ENCODE results near the gene LRP5.
A peak's percentile ranks its signal among the peaks of the same experiment; 100 is the strongest.
"Not testable (repeated sequence)": the region's sequence is repeated elsewhere in the genome, so short reads cannot be mapped to it uniquely, and the experiment has no call there.

LRP5 gene

GRCh38 chr11:68447914-68448313 lies 135.5 kb downstream of the LRP5 start:
- not testable (repeated sequence) for DNase-seq

- no peak for DNase-seq
These were observed 136.2 kb downstream of the LRP5 start for GRCh38 chr11:68448604-68449011.

GRCh38 chr11:68449951-68450350 lies 137.6 kb downstream of the LRP5 start:
- DNase-seq: no peak

GRCh38 chr11:68450711-68451110 lies 138.3 kb downstream of the LRP5 start:
- DNase-seq: no peak

GRCh38 chr11:68454767-68455166 lies 142.4 kb downstream of the LRP5 start:
- DNase-seq: no peak

- no peak for DNase-seq
These were observed 143.1 kb downstream of the LRP5 start for GRCh38 chr11:68455485-68455884.

GRCh38 chr11:68457216-68457897 lies 145.0 kb downstream of the LRP5 start:
- no peak for DNase-seq

GRCh38 chr11:68457898-68458249 lies 145.5 kb downstream of the LRP5 start:
- DNase-seq: no peak

GRCh38 chr11:68458340-68458739 lies 145.9 kb downstream of the LRP5 start:
- not testable (repeated sequence) for DNase-seq

GRCh38 chr11:68459886-68460740 lies 147.7 kb downstream of the LRP5 start:
- DNase-seq: peak; percentile 95

GRCh38 chr11:68460741-68461574 lies 148.6 kb downstream of the LRP5 start, which contains the start of gene PPP6R3:
TSS of gene PPP6R3 (plus strand) at chr11:68460752. CDS start at chr11:68537665, 76,913 bp downstream.
- no peak for DNase-seq

GRCh38 chr11:68461575-68461917 lies 149.2 kb downstream of the LRP5 start:
- DNase-seq: no peak

GRCh38 chr11:68463714-68464113 lies 151.3 kb downstream of the LRP5 start:
- DNase-seq: no peak

- DNase-seq: no peak
These were observed 154.9 kb downstream of the LRP5 start for GRCh38 chr11:68467201-68467834.

GRCh38 chr11:68468217-68468828 lies 155.9 kb downstream of the LRP5 start:
- no peak for DNase-seq

- no peak for DNase-seq
These were observed 156.7 kb downstream of the LRP5 start for GRCh38 chr11:68469122-68469521.

- DNase-seq: no peak
These were observed 157.3 kb downstream of the LRP5 start for GRCh38 chr11:68469642-68470041.

- no peak for DNase-seq
These were observed 158.0 kb downstream of the LRP5 start for GRCh38 chr11:68470304-68470811.

- DNase-seq: no peak
These were observed 159.3 kb downstream of the LRP5 start for GRCh38 chr11:68471360-68472340.

- no peak for DNase-seq
These were observed 160.4 kb downstream of the LRP5 start for GRCh38 chr11:68472778-68473177.

- DNase-seq: no peak
These were observed 161.3 kb downstream of the LRP5 start for GRCh38 chr11:68473693-68474092.
